ENCODE measurements around the gene PRICKLE2.

PRICKLE2 gene

DNA sequence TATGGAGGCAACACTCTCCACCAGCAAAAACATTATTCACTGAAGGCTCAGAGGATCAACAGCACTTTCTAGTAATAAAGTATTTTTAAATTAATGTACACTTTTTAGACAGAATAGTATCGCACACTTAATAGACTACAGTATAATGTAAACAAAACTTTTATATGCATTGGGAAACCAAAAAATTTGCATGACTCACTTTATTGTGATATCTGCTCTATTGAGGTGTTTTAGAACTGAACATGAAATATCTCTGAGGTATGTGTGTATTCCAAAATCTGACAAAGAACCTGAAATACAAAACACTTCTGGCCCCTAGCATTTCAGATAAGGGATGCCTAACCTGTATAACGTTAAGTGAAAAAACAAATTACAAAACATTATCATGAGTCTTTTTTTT, 99.7 kb downstream of the PRICKLE2 start:
- no peak for DNase-seq

DNA sequence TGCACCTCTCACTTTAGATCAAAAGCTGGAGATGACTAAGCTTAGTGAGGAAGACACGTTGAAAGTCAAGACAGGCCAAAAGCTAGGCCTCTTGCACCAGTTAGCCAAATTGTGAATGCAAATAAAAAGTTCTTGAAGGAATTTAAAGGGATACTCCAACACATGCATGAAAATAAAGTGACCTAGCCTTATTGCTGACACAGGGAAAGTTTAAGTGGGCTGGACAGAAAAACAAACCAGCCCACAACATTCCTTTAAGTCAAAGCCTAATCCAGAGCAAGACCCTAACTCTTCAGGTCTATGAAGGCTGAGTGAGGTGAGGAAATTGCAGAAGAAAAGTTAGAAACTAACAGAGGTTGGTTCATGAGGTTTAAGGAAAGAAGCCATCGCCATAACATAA, 101.3 kb downstream of the PRICKLE2 start:
- no peak for DNase-seq

DNA sequence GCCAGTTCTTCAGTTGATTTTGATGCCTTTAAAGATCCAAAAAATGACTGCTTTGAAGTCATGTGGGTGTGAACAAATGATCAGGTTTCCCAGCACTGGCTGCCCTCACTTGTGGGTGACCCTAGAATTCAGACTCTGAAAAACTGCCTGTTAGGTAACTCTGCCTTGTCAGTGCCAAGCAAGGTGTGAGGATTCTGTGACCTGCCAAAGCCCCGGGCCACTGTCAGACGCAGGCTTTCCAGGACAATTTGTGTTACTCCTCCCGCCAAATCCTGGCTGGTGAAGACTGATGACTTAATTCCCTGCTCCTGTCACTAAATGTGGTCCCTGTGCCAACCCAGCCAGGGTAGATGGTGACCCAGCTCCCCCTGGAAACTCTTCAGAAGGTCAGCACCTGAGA, 102.8 kb downstream of the PRICKLE2 start:
- no peak for DNase-seq

DNA sequence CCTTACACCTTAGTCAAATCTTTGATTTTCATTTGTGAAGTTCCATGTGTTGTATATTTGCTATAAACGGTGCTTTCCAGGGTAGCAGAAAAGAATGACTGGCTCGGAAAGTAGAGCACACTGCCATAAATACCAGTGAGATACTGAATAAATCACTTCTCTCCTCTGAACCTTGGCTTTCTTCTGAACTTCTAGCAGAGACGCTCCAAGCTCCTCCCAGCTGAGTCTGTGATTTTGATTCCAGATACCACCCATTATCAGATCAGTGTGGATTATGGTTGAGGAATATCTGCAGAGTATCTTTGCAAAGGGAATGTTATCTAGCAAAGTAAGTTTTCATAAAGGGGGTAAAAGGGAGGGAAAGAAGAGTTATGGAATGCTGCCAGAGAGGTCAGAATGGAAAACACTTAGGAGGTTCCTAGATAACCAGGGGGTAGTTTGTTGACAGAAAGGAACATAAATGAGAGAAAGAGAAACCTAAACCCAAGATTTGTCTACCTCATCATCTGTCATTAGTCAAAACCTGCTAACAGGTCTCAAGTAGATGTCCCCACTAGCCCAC, 103.4 kb downstream of the PRICKLE2 start:
- no peak for DNase-seq

DNA sequence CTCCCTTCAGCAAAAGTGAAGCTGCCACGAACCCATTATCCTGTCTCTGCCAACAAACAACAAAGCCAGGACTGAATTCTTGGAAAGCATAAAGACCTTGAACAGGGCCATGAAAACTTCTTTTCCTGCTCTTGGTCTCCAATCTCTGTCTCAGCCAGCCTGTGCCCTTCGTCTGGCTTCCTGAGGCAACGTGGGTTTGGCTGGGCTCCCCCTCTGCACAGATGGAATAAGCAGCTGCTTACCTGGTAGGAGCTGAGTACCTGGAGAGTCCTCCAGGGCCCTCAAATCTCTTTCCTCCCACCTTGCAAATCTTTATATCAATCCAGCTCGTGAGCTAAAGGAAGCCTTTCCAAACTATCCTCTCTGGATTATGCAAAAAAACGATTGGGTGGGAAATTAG, 104.4 kb downstream of the PRICKLE2 start:
- no peak for DNase-seq

DNA sequence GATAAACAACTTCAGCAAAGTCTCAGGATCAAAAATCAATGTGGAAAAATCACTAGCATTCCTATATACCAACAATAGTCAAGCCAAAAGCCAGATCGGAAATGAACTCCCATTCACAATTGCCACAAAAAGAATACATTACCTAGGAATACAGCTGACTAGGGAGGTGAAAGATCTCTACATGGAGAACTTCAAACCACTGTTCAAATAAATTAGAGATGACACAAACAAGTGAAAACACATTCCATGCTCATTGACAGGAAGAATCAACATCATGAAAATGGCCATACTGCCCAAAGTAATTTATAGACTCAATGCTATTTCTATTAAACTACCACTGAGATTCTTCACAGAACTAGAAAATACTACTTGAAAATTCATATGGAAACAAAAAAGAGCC, 107.8 kb downstream of the PRICKLE2 start:
- no peak for DNase-seq

DNA sequence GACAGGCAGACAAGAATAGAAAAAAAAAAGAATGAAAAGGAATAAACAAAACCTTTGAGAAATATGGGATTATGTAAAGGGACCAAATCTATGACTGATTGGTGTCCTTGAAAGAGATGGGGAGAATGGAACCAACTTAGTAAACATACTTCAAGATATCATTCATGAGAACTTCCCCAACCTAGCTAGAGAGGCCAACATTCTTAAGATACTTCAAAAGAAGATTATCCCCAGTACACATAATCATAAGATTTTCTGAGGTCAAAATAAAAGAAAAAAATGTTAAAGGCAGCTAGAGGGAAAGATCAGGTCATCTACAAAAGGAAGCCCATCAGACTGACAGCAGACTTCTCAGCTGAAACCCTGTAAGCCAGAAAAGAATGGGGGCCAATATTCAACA, 110.6 kb downstream of the PRICKLE2 start:
- no peak for DNase-seq

DNA sequence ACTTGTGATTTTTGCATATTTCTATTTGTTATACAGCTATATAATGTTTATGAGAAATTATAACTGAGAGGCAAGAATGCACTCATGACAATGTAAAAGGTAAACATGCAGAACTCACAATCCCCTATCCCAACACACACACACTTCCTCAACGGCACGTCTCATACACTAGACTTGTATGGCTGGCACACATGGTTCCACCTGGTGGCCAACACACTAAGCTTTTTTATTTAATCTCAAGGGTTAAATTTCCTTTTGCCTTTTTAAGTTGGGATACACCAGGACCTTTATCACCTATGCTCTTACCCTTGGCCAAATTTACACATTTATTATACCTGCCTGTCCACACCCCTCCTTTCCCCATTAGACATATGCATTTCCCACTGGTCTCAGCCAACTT, 113.4 kb downstream of the PRICKLE2 start:
- DNase-seq = no peak

DNA sequence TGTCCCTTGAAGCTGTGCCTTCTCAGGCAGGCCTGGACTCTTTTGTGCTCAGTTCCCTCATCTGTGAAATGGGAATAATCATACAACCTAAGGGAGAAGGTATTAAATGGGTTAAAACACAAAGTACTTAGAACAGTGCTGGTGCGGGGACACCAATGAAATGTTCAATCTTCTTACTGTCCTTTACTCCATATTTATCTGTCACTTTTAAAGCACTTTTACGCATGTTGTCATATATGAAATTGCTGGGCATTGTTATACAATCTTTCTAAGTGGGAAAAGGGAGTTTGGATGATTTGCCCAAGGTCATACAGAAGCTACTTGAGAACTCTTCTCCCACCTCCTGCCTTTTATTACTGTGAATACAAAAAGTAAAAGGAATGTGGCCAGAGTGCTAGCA, 114.2 kb downstream of the PRICKLE2 start:
- DNase-seq = no peak

DNA sequence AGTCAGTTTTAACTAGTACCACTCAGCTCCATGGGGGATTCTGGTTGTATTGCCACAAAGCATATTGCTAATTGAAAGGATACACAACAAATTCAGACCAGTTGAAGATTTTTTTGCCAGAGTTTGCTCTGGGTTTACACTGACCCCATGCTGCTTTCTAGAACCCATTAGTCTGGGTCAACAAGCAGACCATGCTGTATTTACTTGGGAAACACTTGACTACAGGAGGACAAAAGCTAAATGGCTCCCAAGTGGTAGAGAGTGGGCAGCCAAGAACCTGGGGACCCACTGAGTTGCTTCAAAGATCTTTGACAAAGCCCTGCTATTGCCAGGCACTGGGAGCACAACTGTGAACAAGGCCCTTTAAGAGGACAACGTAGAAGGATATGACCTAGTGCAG, 115.2 kb downstream of the PRICKLE2 start:
- no peak for DNase-seq

DNA sequence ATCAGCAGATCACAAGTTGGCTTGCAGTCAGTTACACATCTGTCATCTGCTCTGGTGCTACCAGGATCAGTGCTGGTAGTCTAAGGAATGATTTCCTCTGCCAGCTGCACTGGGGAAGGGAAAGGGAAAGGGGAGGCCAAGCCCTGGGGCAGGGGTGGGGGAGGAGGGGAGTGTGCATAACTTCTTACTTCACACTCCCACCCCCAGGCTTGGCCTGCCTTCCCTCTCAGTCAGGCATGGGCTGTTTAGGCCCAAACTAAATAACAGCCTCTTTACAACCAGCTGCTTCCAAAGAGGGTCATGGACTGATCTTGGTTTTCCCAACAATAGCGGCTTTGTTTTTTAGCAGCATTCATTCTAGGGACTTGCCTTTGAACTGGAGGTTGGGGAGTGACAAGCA, 115.8 kb downstream of the PRICKLE2 start:
- no peak for DNase-seq

DNA sequence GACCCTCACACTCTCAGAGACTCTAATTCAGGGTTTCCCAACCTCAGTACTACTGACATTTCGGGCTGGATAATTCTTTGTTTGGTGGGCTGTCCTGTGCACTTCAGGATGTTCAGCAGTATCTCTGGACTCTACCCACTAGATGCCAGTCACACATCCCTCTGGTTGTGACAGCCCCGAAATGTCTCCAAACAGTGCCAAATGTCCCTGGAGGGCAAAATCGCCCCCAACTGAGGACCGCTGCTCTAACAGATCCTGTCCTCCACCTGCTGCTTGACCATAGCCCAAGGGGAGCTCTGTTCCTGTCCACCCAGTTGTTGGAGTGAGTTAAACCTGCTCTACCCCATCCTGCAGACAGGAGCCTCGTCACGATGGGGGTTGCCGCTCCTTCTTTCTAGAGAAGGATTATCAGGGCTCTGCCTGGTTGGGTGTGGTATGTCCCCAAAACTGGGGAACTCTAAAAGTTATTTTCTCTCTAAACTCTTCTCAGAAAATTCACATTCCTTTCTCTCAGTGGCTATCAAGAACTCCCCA, 116.4 kb downstream of the PRICKLE2 start:
- DNase-seq = no peak

DNA sequence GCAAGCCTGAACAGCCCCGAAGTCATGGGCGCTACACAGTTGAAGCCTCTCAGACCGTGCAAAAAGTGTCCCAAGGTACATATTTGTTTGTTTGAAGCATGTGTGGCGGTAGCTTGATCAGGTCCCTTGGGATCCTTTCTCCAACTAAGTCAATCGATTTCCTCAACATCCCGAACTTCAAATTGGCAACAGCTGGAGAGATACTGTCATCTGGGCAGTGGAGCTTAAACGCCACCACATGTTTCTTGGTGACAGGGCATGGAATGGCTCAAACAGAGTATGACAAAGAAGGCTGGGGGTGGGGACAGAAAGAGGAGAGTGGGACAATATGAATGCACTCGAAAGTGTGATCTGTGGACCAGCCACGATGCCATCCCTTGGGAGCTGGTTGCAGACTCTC, 117.0 kb downstream of the PRICKLE2 start:
- DNase-seq = no peak

DNA sequence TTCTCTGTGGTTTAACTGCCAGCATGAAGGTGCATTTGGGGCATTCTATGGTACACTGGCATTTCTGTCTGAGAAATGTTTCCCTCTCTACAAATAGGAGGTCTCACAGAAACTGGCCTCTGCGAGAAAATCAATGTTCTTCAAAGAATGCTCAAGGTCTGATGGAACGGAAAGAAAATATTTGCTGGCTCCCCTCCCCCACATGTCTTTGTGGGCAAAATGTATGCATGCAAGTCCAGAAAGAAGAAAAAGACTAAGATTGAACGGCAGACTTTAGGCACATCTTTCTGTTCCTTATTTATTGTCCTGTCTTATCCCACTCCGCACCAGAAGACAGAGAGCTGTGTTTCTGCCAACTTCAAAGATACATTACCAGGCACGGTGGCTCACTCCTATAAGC, 118.1 kb downstream of the PRICKLE2 start:
- DNase-seq = no peak

DNA sequence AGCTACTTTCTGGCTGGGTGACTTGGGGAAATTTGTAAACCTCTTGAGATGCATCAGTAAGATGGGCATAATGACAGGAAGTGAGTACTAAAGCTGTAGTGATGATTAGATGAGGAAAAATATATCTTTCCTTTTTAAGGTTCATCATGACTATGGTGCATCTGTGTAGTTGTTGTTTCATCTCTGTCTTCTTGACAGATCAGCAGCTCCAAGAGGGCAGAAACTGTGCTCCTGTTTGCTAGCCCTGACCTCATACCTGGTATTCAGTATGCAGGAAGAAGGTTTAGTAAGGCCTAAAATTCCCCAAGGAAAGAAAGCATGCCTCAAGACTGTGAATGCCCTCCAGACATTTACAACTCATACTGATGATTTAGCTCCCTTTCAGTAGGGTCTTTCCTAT, 119.5 kb downstream of the PRICKLE2 start:
- no peak for DNase-seq

DNA sequence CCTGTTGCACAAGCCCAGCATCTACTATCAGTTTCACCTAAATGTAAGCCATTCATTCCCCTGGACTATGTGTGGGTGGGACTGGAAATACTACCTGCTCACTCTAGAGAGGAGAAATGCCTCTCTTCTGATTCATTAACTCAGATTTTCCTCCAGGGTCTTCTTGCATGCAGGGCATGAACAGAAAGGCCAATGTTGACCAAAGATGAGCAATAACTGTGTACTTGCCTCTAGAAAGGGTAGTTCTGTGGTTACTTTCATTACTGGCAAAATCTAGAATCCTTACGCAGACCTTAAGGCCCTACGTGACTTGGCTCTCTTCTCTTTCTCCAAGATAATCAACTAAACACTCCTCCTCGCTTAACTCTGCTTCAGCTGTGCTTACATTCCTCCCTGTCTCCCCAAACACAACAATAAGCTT, 120.6 kb downstream of the PRICKLE2 start:
- DNase-seq = no peak

DNA sequence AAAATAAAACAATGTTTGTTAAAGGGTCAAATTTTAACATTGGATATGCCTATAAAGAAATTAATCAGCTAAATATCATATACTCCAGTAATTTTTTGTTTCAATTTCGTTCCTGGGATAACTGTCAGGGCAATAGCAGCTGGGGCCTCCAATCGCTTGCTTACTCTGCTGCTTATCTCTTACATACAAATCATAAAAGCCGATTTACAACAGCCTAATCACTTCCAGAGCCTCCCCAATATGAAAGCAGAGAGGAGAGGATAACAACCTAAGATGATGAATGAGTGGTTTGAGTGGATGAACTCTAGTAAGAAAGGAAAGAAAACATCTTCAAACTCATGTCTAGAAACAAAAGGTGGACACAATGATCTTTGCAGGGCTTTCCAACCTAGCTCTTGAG, 121.3 kb downstream of the PRICKLE2 start:
- DNase-seq = no peak

DNA sequence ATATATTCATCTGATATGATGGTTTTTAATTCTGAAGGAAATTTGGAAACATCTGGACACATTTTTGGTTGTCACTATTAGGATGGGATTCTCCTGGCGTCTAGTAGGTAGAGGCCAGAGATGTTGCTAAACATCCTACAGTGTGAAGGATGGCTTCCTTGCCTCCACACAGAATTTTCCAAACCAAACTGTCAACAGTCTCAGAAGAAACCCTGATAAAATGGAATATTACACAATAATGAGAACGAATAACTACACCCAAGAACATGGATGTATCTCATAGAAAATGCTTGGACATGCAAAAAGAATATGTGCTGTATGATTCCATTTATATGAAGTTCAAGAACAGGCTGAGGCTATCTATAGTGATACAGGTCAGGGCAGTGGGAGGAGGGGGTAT, 122.1 kb downstream of the PRICKLE2 start:
- DNase-seq = no peak

DNA sequence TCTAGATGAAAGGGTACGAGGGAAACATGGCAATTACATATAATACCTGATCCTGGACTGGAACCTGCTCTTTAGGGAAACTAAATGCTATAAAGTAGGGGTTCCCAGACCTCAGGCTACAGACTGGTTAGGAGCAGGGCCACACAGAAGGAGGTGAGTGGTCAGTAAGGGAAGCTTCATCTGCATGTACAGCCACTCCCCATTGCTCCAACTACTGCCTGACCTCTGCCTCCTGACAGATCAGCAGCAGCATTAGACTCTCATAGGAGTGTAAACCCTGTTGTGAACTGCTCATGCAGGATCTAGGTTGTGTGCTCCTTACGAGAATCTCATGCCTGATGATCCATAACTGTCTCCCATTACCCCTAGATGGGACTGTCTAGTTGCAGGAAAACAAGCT, 123.1 kb downstream of the PRICKLE2 start:
- no peak for DNase-seq

DNA sequence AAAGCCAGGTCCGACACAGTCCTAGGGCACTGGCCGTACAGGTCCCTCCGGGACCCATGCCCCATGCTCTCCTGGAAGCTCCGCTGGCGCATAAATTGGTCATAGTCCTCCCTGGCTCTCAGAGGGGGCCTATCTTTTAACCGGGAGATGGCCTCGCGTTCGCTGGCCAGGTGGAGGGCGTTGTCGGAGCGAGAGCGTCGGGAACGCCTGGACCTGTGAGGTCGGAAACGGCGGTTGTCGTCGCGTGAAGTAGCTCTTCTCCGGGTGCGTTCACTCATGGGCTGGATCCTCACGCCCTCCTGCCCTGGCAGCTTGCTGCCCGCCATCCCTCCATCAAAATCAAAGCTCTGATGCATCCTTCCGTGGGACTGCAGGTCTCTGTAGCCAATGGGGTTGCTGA, 126.0 kb downstream of the PRICKLE2 start:
- DNase-seq = no peak

DNA sequence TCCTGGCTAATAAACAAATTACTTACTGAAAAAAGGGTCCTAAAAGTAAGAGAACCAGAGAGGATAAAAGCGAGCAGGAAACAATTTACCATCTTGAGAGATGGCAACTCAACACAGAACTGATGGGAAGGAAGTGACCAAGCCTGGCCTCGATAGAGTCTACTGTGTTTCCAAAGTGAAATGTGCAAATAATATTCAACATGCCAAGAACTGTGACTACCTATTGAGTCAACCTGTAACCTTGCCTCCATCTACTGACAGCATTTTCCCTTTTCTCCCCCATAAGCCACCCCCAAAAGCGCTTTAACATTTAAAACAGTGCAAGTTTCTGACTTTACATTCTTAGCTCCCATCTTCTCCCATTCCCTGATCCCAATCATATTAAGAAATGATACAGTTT, 126.6 kb downstream of the PRICKLE2 start:
- no peak for DNase-seq

DNA sequence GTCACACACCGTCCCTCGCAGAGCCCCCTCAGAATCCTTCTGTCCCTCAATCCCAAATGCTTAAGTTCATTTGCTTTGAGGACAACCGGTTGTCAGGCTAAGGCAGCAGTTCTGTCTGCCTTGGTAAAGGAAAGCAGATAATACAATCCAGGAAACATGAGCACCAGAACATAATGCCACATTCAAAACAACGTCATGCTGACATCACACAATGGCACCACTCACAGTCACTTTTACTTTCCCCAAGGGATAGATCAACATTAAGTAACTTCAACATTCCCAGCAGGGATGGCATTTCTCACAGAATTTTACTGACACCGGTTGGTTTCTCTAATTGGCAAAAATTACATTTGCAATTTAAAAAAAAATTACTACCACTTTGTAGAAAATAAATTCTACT, 127.3 kb downstream of the PRICKLE2 start:
- DNase-seq = no peak

DNA sequence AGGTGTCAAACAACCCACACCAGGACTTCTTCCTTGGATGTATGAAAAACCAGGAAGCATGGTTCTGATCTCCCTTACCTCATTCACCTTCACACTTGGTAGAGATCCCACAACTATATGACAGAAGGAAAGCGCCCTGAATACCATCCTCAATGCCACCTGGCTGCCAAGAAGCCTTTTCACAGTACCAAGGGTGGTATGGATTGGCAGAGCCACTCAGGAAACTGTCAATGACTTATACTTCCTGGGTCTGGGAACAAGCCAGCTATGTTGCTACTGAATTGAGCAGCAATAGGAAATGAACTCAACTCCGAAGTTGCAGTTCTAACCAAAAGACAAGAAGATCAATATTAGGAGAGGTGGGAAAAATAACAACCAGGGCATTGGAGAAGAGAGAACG, 129.5 kb downstream of the PRICKLE2 start:
- DNase-seq = no peak

DNA sequence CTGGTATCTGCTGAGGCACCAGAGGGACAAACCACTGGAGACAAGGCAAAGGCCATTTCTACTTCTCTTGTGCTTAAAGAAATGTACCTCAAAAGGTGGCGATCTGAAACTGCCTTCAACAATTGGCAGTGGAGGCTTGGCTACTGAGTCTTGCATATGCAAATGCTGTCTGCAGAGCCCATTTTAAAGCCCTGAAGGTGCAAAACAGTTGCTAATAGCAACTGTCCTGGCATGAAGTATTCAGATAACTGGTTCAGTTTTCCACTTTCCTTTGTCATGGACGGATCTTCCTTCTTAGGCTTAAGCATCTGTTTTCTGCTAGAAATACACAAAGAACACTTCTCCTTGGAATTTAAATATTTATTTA, 130.6 kb downstream of the PRICKLE2 start:
- no peak for DNase-seq

DNA sequence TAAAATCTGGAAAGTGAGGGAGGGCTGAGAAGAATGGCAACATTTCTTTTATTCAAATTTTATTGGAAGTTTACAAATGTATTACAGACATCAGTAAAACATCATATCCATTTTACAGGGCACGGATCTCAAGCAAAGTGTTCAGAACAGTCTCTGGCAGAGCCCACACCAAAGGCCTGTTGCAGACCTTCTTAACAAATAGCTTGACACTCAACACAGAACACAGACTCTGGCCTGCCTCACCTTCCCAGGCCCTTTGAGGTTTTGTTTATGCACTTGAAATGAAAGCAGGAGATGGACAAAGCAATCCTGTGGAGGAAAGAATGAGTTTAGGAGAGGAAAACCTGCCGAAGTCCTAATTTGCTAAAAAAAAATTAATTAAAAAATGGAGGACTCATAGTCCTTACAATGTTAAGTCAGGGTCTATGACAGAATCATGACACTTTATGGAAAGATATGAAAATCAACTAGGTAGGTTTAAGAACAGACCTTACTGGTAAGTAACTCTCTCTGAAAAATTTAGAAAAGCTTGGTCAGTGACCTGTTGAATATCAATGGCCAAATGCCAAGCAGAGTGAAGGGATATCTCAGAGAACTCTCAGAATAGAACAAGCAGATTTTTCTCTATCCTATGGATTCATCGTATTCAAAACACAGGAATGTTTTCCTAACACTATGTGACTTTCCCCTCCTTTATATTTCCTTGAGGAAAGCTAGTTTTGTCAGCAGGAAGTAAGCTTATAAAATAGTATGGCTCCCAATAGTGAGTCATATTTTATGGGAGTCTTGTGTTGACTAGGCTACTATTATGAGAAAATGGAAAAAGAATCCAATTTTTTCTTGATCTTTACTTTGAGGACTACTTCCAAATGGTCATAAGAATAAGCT, 131.2 kb downstream of the PRICKLE2 start:
- DNase-seq = no peak

Data from NCI-H1105 treated with DMSO at 0.1 percent for 48 hours (cell line).